NCI-H1105 (cell line): ENCODE results near the gene EMX1.
A peak's percentile ranks its signal among the peaks of the same experiment; 100 is the strongest.

Source experiments
- DNase-seq: peaks from one replicate; lab custom pipeline; 2025; lab: John Stamatoyannopoulos, UW

EMX1 gene

DNA sequence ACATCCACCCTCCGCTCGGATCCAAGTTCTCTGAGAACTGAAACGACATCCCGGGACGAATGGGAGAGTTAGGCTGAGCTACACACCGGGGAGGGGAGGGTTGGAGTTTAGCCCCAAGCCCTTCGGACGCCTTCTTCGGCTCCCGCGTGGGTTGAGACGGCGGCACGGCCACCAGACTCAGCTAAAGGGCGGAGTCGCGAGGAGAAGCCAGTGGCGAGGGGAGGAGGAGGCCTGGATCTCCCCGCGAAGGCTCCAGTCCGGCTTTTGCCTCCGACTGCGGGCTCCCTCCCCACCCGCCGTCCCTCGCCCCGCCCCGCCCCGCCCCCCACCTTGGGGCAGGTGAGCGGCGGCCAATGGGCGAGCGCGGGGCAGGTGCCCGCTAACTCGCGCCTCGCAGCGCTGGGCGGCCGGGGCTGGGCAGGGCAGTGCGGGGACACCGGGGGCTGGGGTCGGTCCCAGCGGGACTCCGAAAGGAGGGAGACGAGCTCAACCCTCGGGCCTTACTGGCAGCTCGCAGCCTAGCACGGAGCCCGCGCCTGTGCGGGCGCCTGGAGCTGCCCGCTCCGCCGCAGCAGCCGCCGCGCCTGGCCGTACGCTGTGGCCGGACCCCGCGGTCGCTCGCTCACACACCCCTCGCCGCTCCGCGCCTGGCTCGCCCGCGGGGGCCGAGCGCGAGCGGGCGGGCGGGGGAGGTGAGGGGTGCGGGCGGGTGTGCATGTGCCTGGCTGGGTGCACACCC lies at the start of gene EMX1:
TSS of gene EMX1 (plus strand) at position 382 of the 739 bp plus-strand sequence. CDS start at position 716, 334 bp downstream.
- peak; percentile 72 for DNase-seq

DNA sequence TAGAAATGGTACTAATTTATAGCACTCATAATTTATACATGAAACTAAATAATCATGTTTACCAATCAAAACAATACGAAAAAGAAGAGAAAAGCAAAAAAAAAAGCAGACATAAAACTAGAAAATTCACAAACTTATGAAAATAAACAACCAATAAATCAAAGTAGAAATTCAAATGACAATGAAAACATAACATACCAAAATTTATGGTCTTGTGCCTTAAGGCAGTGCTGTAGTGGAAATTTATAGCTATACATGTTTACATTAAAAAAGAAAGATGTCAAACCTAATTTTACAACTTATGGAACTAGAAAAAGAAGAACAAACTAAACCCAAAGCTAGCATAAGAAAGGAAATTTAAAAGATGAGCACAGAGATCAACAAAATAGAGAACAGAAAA lies 46.3 kb upstream of the EMX1 start:
- no peak for DNase-seq

DNA sequence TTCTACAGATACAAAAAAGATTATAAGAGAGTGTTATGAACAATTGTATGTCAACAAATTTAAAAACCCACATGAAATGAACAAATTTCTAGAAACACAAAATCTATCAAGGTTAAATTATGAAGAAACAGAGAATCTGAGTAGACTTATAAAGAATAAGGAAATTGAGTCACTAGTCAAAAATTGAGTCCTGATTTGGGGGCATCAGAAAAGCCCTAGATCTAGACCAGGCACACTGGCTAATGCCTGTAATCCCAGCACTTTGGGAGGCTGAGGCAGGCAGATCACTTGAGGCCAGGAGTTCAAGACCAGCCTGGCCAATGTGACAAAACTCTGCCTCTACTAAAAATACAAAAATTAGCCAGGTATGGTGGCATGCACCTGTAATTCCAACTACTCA lies 45.4 kb upstream of the EMX1 start:
- DNase-seq, result no peak

DNA sequence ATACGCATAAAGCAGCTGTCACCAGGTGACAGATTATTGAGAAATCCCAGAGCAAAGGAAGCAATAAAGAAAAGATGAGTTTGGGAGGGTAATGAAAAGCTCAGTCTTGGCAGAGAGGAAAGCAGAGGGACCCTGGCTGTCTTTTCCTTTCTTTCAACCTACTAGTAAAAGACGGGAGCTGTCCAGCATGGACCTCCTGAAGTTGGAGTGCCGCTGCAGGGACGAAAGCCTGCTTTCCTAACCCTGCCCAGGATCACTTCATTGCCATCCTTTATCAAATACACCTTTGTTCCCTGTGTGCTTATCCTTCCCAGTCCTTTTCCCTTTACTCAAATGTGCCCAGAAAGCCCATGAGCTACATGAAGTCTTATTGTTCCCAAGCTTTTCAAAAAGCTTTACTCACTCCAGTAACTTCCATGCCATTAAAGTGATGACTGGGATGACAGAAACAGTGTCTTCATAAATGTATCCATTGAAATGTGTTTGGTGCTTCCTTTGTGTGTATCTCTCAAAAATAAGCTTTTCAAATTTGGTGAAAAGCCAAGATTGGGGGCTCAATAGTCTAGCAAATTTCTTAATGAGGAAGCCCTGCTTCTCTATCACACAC lies 33.9 kb upstream of the EMX1 start:
- DNase-seq, result no peak

DNA sequence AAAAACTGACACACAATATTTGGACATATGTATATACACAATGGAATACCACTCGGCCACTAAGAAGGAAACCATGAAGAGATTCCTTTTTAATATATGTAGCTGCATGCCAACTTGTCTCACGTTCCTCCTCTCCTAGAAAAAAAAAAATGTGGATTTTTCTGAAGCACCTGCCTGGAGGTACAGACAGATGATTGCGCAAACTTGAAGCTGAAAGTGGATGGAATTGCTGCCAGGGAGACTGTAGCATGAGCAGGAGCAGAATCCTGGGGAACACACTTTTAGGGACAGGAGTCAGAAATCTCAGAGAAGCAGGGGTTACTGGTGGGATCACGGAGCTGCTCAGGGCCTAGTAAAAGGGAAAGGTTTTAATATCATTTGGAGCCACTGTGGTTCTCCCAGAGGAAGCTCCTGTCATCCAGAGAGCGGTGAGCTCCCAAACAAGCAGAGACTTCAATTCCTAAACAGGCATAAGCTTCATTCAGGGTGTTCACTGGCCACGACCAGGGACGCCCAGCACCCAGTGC lies 30.8 kb upstream of the EMX1 start:
- peak; percentile 38 for DNase-seq

DNA sequence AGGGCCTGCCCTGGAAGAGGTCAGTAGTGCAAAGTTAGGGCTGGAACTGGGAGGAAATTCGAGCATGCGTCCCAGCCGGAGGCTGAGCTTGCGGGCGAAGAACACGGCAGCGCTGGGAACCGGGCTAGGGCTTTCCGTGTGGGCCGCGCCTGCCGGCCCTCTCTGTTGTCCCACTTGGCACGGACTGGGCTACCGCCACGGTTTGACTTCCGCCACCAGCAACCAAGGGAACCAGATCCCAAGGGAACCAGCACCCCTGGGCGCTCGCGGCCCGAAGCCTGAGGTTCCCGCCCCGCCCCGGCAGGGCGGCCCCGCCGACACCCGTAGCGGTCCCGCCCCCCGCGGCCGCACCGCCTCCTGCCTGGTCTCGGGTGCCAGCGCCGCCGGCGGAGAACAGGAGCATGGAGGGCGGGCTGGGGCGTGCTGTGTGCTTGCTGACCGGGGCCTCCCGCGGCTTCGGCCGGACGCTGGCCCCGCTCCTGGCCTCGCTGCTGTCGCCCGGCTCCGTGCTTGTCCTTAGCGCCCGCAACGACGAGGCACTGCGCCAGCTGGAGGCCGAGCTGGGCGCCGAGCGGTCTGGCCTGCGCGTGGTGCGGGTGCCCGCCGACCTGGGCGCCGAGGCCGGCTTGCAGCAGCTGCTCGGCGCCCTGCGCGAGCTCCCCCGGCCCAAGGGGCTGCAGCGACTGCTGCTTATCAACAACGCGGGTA lies 30.1 kb upstream of the EMX1 start, which contains the start of gene SPR:
TSS of gene SPR (plus strand) at position 377 of the 708 bp plus-strand sequence. CDS start at position 402, 25 bp downstream.
- DNase-seq, result peak; percentile 62

DNA sequence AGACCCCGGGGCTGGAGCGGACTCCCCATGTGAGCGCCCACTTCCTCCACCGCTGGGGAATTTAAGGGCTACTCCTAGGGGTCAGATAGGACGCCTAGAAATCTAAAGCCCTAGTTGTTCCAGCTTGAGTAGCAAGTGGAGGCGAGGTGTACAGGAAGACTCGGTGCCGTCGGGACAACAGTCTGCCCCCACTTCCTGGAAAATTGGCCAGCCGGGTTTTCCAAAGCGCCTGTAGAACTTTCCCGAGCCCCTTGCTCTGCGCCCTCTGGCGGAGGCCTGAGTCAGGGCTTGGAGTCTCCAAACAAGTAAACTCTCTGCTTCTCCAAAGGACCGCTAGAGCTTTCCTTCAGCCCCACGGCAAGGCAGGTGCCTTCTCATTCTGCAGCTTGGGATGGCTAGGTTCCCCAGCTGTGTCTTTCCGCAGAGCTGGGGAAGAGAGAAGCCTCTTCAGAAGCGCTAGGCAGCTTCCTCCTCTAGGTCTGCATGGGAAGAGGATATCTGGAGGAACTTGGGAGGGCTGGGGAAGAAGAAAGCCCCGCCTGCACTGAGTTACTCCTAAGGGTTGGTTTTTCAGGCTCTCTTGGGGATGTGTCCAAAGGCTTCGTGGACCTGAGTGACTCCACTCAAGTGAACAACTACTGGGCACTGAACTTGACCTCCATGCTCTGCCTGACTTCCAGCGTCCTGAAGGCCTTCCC lies 29.4 kb upstream of the EMX1 start:
- DNase-seq, result peak; percentile 82

DNA sequence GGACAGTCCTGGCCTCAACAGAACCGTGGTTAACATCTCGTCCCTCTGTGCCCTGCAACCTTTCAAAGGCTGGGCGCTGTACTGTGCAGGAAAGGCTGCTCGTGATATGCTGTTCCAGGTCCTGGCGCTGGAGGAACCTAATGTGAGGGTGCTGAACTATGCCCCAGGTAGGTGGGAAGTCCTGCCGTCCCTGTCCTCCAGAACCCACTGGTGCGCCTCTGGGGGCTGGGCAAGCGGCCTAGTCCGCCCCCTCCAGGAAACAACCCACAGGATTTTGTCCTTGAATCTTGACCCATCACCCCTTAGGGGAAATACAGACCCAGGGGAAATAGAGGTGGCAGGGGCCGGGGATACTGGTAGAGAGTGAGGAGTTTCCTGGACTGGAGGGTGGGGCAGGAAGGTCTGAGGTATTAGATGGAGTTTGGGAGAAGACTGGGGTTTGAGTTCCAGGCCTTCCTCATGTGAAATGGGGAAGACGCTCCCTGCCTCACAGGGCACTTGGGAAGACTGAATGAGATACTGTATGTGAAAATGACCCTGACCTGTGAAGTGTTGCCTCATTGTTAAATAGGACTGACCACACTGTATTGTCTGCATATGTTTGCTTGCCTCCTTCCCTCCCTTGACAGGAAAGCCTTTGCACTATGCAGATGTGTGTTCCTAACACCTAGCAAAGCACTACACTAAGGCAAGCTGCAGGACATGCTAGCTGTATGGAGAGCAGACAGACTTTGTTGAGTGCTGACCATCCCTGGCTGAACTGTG lies 28.7 kb upstream of the EMX1 start:
- no peak for DNase-seq

DNA sequence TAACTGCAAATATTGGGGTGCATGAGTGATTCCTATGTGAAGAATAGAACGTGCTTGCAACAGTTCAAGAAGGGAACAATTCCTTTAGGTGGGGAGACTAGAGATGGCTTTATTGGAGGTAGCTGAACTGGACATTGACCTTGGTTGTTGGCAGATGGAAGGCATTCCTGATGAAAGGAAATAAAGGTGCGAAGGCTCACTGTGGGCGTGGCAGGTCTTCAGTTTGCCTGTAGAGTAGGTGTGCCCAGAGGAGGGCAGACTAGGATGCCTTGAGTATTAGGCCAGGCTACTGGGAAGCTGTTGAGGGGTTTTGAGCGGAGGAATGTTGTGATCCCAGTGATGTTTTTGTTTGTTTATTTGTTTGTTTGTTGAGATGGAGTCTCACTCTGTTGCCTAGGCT lies 27.3 kb upstream of the EMX1 start:
- DNase-seq, result no peak

DNA sequence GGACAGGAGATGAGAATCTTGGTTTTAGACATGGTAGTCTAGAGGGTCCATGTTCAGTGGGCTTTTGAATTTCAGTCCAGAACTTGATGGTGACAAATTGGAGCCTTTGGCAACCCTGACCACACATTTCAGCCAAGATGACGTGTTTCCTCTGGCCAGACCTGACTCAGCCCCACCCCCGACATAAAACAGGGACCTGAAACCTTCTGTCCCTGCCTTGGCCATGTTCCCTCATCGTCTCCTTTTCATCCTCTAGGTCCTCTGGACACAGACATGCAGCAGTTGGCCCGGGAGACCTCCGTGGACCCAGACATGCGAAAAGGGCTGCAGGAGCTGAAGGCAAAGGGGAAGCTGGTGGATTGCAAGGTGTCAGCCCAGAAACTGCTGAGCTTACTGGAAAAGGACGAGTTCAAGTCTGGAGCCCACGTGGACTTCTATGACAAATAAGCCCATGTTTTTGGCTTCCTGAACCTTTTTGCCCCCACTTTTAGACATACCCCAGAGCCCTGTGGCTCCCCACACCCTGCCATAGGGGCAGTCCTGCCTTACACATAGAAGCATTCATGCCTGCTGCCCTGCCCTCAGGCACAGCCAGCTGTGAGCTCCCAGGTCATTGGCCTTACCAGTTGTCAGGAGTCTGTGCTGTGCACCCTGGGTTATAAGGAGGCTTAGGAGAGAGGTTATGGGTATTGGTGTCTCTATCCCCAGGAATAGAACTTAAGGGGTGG lies 26.1 kb upstream of the EMX1 start:
- DNase-seq, result no peak

DNA sequence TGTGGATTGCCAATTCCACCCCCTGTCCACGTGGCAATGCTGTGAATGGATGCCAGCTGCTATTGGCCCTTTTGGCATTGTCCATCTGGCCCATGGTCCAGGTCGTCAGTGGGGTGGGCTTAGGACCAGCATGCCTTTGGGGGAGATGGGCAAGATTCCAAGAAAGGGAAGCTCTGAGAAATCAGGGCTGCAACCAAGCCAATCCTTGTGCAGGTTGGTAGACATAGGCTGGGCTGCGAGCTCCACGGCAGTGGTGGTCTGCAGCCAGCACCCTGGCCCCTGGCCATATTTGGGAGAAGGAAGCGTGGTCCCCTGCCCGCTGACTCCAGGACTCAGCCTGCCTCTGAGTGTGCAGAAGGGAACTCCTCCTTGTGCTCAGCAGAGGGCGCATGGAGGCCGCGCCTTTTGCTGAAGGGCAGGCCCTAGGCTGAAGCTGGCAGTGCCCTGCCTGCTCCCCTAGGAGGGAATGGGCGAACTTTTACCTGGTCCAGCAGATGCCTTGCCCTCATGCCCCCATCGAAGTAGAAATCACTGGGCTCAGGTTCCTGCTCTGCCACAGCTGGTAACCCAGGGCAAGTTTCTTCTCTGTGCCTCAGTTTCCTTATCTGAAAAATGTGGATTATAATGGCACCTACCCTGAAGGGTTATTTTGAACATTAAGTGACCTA lies 24.7 kb upstream of the EMX1 start:
- peak; percentile 58 for DNase-seq

DNA sequence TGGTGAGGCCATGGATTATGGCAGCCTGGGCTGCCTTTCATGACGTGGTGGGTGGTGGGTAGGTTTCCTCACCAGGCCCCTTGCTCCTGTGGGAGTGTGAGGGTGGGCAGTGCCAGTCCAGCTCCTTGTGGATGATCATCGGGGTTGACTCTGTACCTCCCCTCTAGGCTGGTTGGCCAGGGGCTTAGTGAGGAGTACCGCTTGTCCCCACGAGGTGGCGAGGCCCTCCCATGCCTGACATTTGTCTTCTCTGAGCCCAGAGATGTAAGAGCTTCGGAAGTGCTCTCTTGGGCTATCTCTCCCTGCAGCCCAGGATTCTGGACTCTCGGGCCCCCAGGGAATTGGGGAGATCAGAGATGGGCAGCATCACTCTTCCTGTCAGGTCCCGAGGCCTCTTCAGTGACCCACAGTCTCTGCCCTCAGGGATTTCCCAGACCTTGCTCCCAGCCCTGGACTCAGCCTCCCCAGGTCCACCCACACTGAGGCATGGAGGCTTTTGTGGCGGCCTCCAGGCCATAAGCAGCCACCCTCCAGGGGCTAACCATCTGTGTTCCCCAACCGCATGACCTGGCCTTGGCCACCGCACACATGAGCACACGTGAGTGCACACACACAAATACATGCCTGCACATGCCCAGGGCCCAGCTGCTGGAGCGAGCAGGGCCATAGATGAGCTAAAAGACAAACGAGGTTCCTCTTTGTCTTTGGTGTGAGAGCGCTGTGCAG lies 23.6 kb upstream of the EMX1 start:
- no peak for DNase-seq

DNA sequence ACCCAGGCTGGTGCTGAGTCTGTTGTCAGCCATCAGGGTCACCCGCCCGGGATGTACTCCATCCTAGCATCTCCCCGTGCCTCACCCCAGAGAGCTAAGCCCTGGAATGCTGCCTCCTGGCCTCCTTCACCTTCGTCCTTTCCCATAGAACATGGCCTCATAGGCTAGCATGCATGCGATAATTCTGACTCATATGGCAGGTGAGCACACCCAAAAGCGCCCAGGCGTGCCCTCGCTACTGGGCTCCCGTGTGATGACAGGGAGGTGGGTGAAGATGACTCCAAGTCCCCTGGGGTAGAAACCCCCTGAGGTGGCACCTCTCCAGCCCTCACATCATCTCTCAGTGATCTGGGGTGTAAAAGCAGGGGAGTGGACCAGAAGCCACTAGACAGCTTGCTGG lies 22.8 kb upstream of the EMX1 start:
- no peak for DNase-seq

DNA sequence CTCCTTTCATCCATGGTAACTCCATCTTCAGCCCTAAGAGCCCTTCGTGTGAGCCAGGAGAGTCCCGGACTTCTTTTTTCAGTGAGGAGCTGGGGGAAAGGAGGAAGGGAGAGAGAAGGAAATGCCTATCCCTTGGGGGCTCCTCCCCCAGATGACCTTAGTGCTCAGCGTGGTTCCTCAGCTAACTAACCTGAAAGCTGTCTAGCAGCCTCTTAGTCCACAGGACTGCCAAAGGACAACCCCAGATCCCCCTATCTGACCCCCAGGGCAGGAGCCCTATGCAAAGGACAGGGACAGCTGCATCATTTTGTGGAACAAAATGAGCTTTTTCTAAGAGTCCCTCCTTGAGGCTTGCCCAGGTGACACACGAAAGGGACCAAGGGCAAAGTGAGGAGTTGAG lies 22.2 kb upstream of the EMX1 start:
- no peak for DNase-seq

DNA sequence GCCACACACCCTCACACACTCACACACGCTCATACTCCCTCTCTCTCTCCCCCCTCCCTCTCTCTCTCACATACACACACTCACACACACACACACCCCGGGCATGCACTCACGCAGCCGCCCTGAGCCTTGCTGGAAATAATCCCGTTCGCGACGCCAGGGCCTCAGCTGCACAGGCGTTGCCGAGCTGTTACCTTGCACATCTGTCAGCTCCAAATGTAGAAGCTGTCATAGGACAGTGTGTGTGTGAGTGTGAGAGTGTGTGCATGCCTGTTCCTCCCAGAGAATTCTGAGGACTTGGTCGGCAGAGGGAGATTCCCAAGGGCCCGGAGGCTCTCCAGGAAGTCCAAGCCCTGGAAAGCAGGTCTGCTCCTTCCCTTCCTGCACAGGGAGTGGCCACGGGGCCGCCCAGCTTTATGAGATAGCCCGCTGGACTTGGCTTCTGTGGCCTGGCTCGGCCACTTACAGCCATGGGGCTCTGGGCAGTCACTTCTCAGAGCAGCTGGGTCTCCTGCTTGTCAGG lies 21.5 kb upstream of the EMX1 start:
- DNase-seq, result no peak

DNA sequence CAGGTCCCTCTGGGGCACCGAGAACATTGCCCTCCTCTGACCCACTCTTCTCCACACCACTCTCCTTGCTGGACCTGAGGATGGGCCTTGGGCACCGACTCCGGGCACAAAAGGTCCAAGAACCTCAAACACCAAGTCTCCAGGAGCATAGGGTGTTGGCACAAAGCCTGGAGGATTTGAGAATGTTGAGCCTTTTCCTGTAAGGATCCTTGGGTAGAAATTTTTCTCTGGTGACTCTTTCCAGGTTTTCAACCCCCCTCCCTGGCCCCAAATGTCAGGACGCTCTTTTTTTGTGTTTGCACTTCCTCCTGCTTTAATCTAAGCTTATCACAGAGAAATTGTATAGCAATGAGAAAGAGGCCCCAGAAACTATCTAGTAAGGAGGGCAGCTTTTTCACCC lies 20.9 kb upstream of the EMX1 start:
- no peak for DNase-seq

DNA sequence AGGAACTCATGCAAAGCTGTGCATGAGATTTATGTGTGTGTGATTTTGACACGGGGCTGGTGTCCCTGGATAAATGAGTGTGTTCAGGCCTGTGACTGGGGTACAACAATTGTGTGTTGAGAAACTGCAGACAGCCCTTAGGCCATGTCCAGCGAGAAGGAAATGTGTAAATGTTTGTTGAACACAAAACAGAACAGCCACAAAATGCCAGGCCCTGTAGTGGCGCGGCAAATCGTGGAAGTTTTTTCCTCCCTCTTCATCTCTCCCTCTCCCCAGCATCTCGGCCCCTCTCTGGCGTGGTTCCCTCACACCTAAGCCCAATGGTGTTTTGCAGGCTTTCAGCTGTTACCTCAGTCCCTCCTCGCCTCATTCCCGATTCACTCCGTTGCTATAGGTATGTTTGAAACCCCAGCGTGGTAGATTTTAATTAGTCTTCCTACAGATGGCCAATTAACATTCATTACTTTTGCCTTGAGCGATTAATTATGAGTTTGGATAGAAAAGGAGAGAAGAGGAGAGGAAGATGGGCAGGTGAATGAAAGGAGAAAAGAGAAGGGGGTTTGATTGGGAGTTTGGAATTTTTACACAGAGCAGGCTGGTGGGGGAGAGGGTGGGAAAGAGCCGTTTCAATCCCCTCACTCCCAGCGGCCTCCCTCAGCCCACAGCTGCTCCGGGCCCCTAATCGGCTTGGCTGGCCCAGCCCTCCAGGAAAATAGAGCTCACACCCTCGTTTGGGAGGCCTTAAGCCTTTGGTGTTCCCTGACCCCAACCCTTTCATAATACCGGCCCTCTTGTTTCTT lies 19.3 kb upstream of the EMX1 start:
- no peak for DNase-seq

DNA sequence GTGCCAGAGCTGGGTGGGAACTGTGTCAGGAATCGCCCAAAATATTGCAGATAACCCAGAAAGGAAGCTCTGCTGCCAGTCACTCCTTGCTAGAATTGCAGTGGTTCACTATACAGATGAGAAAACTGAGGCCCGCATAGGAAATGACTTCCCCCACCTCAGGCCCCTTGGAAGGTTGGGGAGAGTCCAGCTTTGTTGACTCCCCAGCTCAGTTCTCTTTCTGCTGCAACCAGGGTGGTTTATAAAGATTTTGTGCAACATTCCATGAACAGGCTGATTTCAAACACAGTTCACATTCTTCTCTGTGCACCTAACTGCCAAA lies 18.8 kb upstream of the EMX1 start:
- no peak for DNase-seq
